HG03439 (cell line): ENCODE measurements around the gene GLB1L3.

ENCODE experiments used
- ATAC-seq: cut with Tn5 transposase; IDR thresholded peaks from one replicate; pipeline ENCODE4 v1.9.1; 2021; ENCODE audit warnings: mild to moderate bottlenecking, moderate library complexity; ENCODE audit not compliant: unreplicated experiment

The GLB1L3 gene

GRCh38 chr11:134358856-134359490 lies 82.8 kb downstream of the GLB1L3 start:
- ATAC-seq, result no peak

- ATAC-seq, result no peak
Measured at GRCh38 chr11:134359646-134360045, 83.5 kb downstream of the GLB1L3 start.

DNA sequence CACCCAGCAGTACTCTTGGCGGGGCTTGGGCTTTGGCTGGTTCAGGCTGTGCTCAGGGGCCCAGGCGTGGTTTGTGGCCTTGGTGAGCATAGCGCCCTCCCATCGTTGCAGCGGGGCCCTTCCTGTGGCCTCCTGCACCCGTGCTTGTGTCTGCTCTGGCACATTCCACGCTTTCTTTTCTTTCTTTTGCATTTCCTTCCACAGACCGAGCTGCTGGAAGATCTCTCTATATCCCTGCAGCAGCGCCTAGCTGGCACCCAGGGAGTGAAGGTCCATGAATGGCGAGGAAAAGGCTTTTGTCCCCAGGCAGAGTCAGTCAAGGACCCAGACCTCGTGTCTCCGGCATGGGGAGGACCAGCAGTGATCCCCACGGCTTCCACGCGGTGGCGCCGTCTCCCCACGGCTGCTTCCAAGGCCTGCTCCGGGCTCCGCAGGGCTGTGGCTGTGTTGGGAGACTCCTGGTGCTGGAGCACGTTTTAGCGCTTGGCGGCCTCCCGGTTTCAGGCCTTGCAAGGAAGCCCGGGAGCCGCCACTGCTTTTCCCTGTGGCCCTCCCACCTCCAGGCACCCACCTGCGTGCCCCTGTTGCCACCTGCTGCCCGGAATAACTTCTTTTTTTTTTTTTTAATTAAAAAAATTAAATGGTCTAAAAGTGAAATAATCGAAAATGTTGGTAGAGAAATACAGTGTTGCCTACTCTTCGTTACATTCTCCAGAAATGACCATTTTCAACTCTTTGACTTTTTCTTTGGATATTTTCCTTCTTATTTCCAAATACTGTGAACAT lies 84.1 kb downstream of the GLB1L3 start:
- no peak for ATAC-seq

- no peak for ATAC-seq
Measured at GRCh38 chr11:134361661-134362060, 85.5 kb downstream of the GLB1L3 start.

DNA sequence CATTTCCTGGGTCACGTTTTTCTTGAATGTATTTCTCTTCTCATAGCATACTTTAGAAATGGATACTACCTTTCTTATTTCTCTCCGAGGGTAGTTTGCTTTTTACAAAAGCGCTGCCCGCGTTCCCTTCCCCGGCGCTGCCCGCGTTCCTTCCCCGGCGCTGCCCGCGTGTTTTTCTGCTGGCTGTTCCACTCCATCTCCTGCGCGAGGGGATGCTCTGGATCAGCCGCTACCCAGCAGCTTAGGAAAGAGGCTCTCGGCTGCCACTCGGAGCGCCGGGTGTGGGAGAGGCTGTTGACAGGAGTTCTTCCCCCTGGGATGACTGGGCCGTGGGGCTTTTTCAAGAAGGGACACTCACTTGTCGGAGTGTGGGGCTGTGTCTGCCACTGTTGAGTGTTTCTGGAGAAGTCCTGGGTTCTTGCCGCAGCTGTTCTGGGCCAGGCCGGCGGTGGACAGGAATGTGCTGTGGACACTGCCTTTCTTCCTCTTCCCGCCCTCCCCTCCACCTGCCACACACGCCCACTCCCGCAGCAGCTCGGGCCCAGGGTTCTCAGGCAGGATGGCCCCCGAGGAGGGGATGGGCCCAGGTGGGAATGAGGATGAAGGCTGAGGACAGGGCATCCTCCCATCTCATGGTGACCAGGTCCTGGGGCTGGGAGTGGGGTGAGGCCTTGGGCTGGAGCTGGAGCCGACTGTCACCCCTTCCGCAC lies 86.2 kb downstream of the GLB1L3 start:
- ATAC-seq, result no peak

- no peak for ATAC-seq
Measured at GRCh38 chr11:134363161-134363560, 87.0 kb downstream of the GLB1L3 start.

- no peak for ATAC-seq
Measured at GRCh38 chr11:134363592-134363991, 87.4 kb downstream of the GLB1L3 start.

DNA sequence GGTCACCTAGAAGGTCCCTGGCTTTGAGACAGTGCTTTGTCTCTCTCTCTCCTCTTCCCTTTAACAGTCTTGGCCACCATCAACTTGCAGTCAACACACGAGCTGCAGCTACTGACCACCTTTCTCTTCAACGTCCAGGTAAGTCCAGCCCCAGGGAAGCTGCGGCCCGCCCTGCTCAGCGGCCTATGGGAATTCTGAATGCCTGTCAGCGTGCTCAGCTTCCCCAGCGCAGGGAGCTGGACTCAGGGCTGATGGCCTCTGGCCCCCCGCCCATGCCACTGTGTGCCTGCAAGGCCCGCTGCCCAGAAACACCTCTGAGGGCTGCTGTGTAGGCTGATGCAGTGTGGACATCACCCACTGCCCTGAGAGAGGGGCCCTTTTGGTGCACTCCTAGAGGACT lies 88.1 kb downstream of the GLB1L3 start:
- ATAC-seq, result no peak

DNA sequence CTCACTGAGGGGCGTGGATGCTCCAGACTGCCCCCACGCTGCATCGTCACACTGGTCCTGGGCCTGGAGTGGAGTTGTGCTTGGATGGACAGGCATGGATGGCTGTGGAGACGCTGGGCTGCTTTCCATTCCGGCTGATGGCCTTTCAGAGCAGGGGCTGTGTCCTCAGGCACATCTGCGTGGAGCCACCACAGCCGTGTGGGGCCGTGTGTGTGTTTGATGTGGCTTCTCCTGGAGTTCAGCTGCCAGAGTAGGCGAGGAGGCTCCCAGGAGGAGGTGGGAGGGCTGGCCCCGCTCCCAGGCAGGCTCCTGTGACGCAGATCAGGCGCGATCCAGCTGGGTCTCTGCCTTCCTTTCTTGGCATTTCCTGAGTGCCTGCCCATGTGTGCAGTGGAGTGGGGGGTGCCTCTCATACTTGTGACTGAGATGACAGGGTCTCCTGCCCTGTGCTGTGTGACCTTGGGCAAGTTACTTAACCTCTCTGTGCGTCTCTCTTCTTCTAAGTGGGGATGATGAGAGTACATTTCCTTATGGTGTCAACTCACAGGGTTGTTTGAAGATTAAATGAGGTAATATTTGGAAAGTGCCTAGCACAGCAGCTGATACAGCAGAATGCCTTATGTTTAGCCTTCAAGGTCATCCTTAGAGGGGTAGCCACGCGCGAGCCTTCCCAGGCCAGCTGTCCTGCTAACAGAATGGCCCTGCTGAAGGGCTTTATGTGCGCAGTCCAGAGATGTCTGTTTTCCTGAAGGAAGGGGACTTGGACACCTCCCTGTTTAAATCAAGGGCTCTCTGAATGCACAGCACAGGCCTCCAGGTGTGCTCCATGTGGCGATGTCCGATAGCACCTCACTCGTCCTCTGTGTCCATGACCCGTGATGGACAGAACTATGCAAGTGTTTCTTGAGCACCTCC lies 89.1 kb downstream of the GLB1L3 start:
- ATAC-seq, result no peak

GRCh38 chr11:134366254-134366653 lies 90.1 kb downstream of the GLB1L3 start:
- no peak for ATAC-seq

DNA sequence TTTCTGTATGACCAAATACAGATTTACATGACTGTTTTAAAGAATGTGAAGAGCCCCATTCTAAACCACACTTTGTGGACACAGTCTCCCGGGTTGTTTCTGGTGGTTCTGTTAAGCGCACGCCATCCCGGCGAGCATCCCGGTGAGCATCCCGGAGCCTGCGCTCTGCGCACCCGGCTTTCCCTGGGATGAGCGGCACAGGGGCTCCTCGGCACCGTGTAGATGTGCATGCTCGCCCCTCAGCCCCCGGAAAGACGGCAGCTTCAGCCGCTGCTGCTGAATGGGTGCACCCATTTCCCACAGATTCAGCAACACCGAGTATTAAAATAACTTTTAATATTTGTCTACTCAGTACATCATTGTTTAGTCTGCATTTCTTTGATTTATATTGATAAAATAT lies 91.6 kb downstream of the GLB1L3 start:
- ATAC-seq, result no peak
